HUES48 (cell line): ENCODE results near the gene ZNF280C.

Source experiments
- H3K27ac ChIP-seq: one replicate; pipeline ENCODE4 v1.7.0; 2013; ENCODE audit warnings: low read depth, low read length, inconsistent platforms
- H3K27me3 ChIP-seq: 2 replicates; pipeline ENCODE4 v1.6.1; 2013; ENCODE audit warnings: mild to moderate bottlenecking, low read length; ENCODE audit not compliant: control insufficient read depth, insufficient read depth
- H3K36me3 ChIP-seq: 2 replicates; pipeline ENCODE4 v1.6.1; 2013; ENCODE audit warnings: low read length; ENCODE audit not compliant: control insufficient read depth, insufficient read depth
- H3K4me1 ChIP-seq: 2 replicates; pipeline ENCODE4 v1.6.1; 2013; ENCODE audit warnings: mild to moderate bottlenecking, low read length; ENCODE audit not compliant: control insufficient read depth, insufficient read depth
- H3K4me3 ChIP-seq: 2 replicates; pipeline ENCODE4 v1.5.1; 2013; ENCODE audit warnings: mild to moderate bottlenecking, low read depth, low read length
- H3K9ac ChIP-seq: 2 replicates; pipeline ENCODE4 v1.6.1; 2013; ENCODE audit warnings: mild to moderate bottlenecking, low read depth, low read length, moderate library complexity
- H3K9me3 ChIP-seq: 2 replicates; pipeline ENCODE4 v1.6.1; 2013; ENCODE audit warnings: low read length; ENCODE audit not compliant: control insufficient read depth, insufficient read depth

Gene ZNF280C

DNA sequence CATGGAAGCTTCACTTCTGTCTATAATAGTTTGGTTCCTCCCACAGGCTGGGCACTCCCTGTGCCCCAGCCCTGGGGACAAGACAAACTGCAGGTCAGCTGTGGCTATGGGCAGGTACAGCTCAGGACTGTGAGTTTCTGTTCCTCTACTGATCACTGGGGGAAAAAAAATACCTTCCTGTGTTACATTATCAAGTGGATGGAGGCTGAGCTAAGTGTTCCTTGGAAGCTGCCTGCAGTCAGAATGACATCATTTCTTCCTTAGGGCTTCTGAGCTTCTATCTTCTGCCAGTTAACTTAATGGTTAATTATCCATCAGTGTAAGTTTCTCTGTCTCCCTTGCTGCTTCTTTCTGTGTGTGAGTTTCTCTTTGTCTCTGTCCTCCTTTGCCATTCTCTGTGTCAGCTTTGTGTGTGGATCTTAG, 92.3 kb downstream of the ZNF280C start:
- no peak overlapping the region for H3K27ac ChIP-seq
- no peaks in the 10 kb centered on the region for H3K9me3 ChIP-seq
- no peak overlapping the region for H3K9ac ChIP-seq
- no peaks in the 10 kb centered on the region; the same call in 1 of the 2 replicates for H3K4me1 ChIP-seq
- H3K27me3 ChIP-seq: peaks cover 30% of the 10 kb centered on the region
- no peak overlapping the region for H3K4me3 ChIP-seq
- H3K36me3 ChIP-seq: no peaks in the 10 kb centered on the region

DNA sequence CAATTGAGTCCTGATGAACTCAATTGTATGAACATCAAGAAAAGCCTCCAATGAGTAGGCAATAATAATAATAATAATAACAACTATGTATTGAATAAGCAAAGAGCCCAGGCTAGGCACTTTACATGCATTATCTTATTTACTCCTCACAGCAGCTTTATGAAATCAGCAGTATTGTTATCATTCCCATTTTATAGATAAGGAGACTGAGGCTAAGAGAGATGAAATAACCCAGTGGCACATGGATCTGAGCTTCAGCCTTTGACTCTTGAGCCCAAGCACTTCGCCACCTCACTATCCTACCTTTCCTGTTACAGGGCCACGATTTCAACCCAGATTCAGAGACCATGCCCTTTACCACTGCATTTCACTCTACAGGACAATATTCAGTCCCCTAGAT, 93.8 kb downstream of the ZNF280C start:
- H3K9me3 ChIP-seq: no peaks in the 10 kb centered on the region
- H3K9ac ChIP-seq: no peak overlapping the region
- H3K4me1 ChIP-seq: peaks cover 6% of the 10 kb centered on the region
- H3K36me3 ChIP-seq: no peaks in the 10 kb centered on the region
- H3K27ac ChIP-seq: no peak overlapping the region
- no peak overlapping the region for H3K4me3 ChIP-seq
- H3K27me3 ChIP-seq: peaks cover 36% of the 10 kb centered on the region

- Histone ChIP-seq H3K4me3 (no peak overlapping the region), H3K36me3 (no peaks in the 10 kb centered on the region), H3K27ac (no peak overlapping the region), H3K9ac (no peak overlapping the region), H3K27me3 (peaks cover 36% of the 10 kb centered on the region), H3K9me3 (no peaks in the 10 kb centered on the region), H3K4me1 (peaks cover 6% of the 10 kb centered on the region)
Observed at GRCh38 chrX:130174045-130174704, 94.5 kb downstream of the ZNF280C start.

DNA sequence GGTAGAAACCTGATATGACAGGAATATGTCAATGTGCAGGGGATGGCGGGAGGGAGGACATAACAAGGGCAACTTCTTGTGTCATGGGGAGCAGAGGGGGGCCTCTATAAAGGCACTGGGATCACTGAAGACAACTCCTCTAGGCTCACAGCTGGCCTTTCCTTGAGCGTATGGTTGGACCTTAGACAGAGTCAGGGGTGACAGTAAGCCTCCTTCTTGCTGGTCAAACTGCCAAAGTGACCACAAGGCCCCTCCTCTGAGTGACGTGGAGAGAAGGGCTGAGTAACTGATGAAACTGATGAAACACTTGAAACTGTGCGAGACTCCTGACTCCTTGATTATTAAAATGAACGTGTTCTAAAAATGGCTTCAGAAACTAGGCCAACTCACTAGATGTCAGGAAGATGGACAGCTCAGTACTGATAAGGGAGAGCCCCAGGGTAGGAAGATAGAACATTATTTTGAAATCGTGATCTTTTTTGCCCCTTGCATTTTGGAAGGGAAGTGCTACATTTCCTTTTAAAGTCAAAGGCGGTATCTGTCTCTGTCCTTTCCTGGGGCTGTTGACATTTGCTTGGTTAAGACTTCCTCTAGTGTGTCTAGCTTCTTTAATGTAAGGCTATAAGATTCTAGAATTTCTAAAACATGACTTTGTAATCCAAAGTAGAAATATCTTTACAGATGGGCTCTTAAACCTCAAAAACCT, 95.4 kb downstream of the ZNF280C start:
- H3K9me3 ChIP-seq: no peaks in the 10 kb centered on the region
- no peaks in the 10 kb centered on the region for H3K36me3 ChIP-seq
- no peak overlapping the region for H3K27ac ChIP-seq
- peaks cover 6% of the 10 kb centered on the region for H3K4me1 ChIP-seq
- no peak overlapping the region for H3K9ac ChIP-seq
- peaks cover 36% of the 10 kb centered on the region for H3K27me3 ChIP-seq
- no peak overlapping the region for H3K4me3 ChIP-seq

DNA sequence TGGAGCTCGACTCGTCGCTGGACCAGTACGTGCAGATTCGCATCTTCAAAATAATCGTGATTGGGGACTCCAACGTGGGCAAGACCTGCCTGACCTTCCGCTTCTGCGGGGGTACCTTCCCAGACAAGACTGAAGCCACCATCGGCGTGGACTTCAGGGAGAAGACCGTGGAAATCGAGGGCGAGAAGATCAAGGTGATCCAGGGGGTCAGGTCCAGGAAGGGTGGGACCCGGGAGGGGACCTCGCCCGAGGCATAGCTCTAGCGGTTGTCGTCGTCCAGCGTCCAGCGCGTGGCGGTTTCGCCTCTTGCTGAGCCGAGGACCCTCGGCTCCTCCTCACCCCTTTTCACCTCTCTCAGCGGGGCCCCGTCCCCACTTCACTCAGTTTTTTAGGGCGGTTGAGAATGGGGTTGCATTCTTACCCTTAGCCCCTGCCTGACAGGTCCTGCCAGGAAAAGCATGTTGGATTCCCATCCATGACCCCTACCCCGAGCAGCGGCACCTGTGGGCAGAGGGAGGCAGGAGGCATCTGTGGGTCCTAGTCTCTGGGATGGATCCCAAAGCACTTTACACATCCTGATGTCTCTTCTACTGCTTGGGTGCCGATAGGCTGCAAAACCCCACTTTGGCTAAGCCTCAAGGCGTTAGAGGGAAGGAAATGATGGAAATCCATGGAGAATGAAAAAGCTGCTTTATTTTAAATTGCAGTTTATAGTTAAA, 96.4 kb downstream of the ZNF280C start:
- Histone ChIP-seq H3K9ac (no peak overlapping the region), H3K27me3 (peaks cover 36% of the 10 kb centered on the region), H3K9me3 (no peaks in the 10 kb centered on the region), H3K27ac (no peak overlapping the region), H3K4me3 (peak overlapping the region; percentile 78), H3K36me3 (no peaks in the 10 kb centered on the region), H3K4me1 (peaks cover 6% of the 10 kb centered on the region)

- no peaks in the 10 kb centered on the region for H3K9me3 ChIP-seq
- peak within 1 kb of the TSS; percentile 78 for H3K4me3 ChIP-seq
- H3K4me1 ChIP-seq: peaks cover 11% of the 10 kb centered on the region
- H3K27me3 ChIP-seq: peaks cover 36% of the 10 kb centered on the region
- H3K9ac ChIP-seq: 0 out of 2 replicates have a peak within 1 kb of the TSS, but pooled peaks have one; percentile 33
- H3K36me3 ChIP-seq: no peaks in the 10 kb centered on the region
- H3K27ac ChIP-seq: no peak within 1 kb of the TSS
Observed at GRCh38 chrX:130171446-130172126, 97.1 kb downstream of the ZNF280C start, which contains the start of gene RAB33A. Gene RAB33A, plus strand, starts transcription at chrX:130171962. Its CDS starts 101 bp downstream, at chrX:130172063.

- Histone ChIP-seq H3K27me3 (peaks cover 36% of the 10 kb centered on the region), H3K4me3 (peak overlapping the region; percentile 78), H3K9me3 (no peaks in the 10 kb centered on the region), H3K36me3 (no peaks in the 10 kb centered on the region), H3K4me1 (peaks cover 12% of the 10 kb centered on the region), H3K27ac (no peak overlapping the region), H3K9ac (no peak overlapping the region)
Observed at GRCh38 chrX:130170752-130171445, 97.8 kb downstream of the ZNF280C start.

DNA sequence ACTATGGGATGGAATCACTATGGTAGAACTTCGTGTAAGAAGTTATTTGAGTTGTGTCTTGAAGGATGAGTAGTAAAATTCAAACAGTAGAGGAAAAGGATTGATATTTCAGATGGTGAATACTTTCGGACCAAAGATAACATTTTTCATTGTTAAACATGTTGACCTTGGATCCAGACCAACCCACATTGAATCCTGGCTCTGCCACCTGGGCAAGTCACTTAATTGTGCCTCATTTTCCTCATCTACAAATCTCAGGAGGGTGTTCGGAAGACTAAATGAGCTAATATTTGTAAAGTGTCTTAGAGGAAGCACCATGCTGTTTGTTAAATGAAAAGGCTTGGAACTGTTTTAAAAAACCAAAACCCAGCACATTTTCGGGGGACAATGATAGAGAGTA, 101.7 kb downstream of the ZNF280C start:
- H3K9me3 ChIP-seq: no peaks in the 10 kb centered on the region
- H3K4me1 ChIP-seq: peaks cover 19% of the 10 kb centered on the region
- H3K27me3 ChIP-seq: peaks cover 13% of the 10 kb centered on the region
- H3K4me3 ChIP-seq: peak overlapping the region; percentile 78
- H3K36me3 ChIP-seq: no peaks in the 10 kb centered on the region
- no peak overlapping the region for H3K9ac ChIP-seq
- H3K27ac ChIP-seq: no peak overlapping the region

DNA sequence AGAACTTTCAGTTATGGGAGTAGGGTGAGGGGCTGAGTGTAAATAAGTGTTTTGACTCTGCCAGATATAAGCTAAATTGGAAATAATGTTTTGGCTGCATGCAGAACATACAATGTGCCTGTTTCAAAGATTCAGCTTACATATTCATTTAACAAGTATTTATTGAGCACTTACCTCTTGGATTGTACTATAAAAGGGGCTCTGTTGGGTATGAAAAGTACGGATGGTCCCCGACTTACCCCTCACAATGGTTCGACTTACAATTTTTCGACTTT, 102.3 kb downstream of the ZNF280C start:
- Histone ChIP-seq H3K4me3 (peak overlapping the region; percentile 78), H3K36me3 (no peaks in the 10 kb centered on the region), H3K27me3 (peaks cover 7% of the 10 kb centered on the region), H3K4me1 (peaks cover 19% of the 10 kb centered on the region), H3K9ac (no peak overlapping the region), H3K27ac (no peak overlapping the region), H3K9me3 (no peaks in the 10 kb centered on the region)

- Histone ChIP-seq H3K27me3 (peaks cover 4% of the 10 kb centered on the region; the same call in 1 of the 2 replicates), H3K4me3 (peak within 1 kb of the TSS; percentile 78), H3K9me3 (no peaks in the 10 kb centered on the region), H3K9ac (peak within 1 kb of the TSS; percentile 79), H3K36me3 (no peaks in the 10 kb centered on the region), H3K27ac (peak within 1 kb of the TSS; percentile 82), H3K4me1 (peaks cover 19% of the 10 kb centered on the region)
Observed at GRCh38 chrX:130165703-130166502, 102.8 kb downstream of the ZNF280C start, which contains the start of gene AIFM1. Gene AIFM1, minus strand, starts transcription at chrX:130165841. Its CDS starts 185 bp downstream, at chrX:130165656.
